C1 segment of cervical spinal cord (tissue), 14 donors: ENCODE measurements around the gene ZFYVE1.
"Not testable (repeated sequence)": the region's sequence is repeated elsewhere in the genome, so short reads cannot be mapped to it uniquely, and the experiment has no call there.

Experiments used
- DNase-seq, 14 donors: peaks; one replicate each; lab custom pipeline; 2025; lab: John Stamatoyannopoulos, UW

The ZFYVE1 gene

GRCh38 chr14:73026845-73027542 lies at the start of gene ZFYVE1:
ZFYVE1 (minus strand) TSS chr14:73027106; CDS start chr14:73024508, 2,598 bp downstream.
- peak; percentile 62 to 99 (median 96) for DNase-seq

GRCh38 chr14:73069585-73069984 lies 42.7 kb upstream of the ZFYVE1 start:
- DNase-seq = no peak

DNA sequence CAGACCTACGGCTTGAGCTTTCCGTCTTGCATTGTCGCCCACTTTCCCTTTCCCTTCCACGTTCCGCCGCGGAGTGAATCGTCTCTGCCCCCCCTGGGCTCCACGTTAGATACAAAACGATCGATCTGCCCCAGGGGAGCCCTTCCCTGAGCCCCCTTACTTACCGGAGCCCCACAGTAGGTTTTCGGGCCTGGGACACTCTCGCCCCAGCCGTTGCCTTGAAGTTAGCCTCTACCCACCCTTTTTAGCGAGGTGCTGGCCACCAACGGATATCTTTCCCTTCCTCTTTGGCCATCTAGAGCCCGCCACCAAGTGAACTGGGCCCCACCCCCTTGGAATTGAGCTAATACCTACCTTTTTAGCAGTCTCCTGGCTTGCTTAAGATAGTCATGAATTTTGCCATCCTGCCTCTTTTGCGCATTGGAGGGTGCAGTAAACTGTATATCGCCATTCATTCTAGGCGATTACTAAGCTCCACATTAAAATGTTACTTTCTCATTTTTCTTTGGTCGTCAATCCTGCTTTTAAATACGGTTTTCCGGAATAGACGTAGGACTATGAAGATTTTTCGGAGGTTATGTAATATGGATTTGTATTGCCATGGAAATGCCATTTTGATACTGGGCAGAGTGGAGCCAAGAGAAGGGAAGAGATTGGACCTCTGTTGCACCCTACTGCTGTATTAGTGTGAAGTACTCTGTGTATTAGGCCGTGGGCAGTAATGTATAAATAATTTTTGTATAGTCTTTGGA lies 32.2 kb upstream of the ZFYVE1 start:
- peak in 6 of 14 donors; percentile 39 to 72 (median 49) for DNase-seq

DNA sequence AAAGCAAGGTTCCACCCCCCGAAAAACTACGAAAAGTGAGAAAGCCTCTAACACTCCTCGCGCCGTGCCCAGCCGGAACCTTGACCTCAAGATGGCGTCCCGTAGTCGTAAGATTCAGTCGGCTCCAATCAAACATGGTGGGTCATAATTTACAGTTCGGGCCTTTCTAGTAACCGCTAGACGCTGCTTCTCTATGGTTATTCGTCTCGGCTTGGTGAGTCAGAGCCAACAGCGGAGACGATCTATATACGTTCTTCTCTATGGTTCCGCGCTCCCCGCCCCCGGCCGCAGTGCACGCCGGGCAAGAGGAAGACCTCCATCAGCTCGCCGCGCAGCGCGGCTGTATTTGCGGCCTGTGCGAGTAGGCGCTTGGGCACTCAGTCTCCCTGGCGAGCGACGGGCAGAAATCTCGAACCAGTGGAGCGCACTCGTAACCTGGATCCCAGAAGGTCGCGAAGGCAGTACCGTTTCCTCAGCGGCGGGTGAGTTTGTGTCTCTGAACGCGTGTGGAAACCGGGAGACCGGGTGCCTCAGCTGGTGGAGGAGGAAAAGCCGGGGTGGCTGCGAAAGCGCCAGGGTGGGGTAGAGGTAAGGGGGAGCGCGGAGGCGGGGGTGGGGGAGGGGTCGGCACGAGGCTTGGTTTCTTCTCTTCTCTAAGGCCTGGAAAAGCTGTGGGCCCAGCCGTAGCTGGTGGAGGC lies 31.5 kb upstream of the ZFYVE1 start, which contains the start of gene RBM25:
RBM25 (plus strand) TSS at position 311 of the 698 bp plus-strand sequence. CDS start 13,108 bp downstream, outside the sequence.
- peak; percentile 61 to 98 (median 93) for DNase-seq

- DNase-seq = no peak
Observed at GRCh38 chr14:73057944-73058223, 31.0 kb upstream of the ZFYVE1 start.

- no peak for DNase-seq
Observed at GRCh38 chr14:73055251-73055650, 28.3 kb upstream of the ZFYVE1 start.

GRCh38 chr14:73049428-73049827 lies 22.5 kb upstream of the ZFYVE1 start:
- DNase-seq = no peak

- no peak for DNase-seq
Observed at GRCh38 chr14:73047808-73048207, 20.9 kb upstream of the ZFYVE1 start.

GRCh38 chr14:73036706-73037450 lies 10.0 kb upstream of the ZFYVE1 start:
- DNase-seq = not testable (repeated sequence)

- DNase-seq = no peak
Observed at GRCh38 chr14:73027984-73028383, 1.1 kb upstream of the ZFYVE1 start.

GRCh38 chr14:73027546-73027945 lies 640 bp upstream of the ZFYVE1 start:
- no peak for DNase-seq

DNA sequence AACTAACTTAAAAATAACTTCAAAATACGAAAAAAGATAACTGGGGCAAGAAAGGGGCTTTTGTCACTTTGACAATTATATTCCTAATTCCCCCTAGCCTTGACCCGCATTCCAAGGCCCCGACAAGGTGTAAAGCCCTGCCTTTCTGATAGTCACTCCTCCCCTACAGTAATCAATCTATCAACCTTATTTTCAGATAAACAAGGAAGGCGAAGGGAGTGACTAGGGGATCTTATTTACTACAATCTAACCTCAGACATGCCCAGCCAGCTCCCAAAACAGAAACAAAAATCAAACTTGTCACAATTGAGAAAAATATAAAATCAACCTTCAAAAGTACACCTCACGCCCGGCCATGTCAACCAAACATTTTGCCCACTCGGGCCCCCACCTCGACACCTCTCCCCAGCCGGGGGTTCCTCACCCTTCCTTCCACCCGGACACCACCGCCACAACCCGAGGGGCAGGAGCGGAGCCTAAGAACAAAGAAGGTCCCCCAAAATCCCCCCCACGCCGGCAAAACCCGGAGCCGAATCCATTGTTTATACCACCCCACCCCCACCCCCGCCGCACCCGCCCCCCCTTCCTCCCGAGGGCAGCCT lies 562 bp downstream of the ZFYVE1 start:
- DNase-seq = no peak

DNA sequence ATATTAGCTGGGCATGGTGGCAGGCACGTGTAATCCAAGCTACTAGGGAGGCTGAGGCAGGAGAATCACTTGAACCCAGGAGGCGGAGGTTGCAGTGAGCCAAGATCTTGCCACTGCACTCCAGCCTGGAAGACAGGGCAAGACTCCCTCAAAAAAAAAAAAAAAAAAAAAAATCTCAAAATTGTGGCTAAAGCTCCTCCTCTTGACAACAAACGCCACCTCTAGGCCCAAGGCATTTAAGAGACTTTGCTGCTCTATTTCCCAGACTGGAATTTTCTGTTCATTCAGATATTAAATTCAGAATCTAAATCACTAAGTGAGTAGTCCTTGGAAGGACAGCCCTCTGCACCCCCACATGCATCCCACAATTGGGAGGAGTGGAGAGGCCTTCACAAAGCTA lies 1.4 kb downstream of the ZFYVE1 start:
- DNase-seq = no peak

DNA sequence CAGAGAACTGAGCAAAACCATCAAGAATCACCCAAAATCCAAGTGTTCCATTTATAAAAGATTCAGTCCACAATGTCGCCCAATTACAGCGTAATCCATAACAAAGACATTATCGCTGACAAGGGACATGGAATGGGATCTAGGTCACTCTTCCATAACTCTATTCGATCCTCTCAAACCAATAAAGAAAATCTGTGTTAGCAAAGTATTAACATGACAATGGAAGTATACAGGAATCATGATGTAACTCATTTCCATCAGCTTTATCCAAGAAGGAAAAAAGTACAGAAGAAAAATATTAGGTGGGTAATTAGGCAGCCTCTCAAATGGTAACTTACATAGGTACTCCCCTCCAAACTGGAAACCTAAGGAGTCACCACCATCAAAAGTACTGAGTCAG lies 4.9 kb downstream of the ZFYVE1 start:
- DNase-seq = no peak

GRCh38 chr14:73016011-73016410 lies 10.9 kb downstream of the ZFYVE1 start:
- DNase-seq = not testable (repeated sequence)

DNA sequence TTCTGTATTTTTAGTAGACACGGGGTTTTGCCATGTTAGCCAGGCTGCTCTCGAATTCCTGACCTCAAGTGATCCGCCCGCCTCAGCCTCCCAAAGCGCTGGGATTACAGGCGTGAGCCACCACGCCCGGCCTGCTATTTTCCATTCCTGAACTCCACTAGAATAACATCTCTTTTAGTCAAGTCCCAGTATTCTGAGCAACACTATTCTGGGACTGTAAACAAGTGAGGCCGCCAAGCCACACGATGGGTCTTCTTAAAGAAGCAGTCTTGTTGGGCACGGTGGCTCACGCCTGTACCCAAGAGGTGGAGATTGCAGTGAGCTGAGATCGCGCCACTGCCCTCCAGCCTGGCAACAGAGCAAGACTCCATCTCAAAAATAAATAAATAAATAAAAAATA lies 11.4 kb downstream of the ZFYVE1 start:
- DNase-seq = not testable (repeated sequence)

- peak in 1 of 14 donors; percentile 8 for DNase-seq
Observed at GRCh38 chr14:73014105-73014504, 12.8 kb downstream of the ZFYVE1 start.

GRCh38 chr14:73011189-73011588 lies 15.7 kb downstream of the ZFYVE1 start:
- DNase-seq = not testable (repeated sequence)

DNA sequence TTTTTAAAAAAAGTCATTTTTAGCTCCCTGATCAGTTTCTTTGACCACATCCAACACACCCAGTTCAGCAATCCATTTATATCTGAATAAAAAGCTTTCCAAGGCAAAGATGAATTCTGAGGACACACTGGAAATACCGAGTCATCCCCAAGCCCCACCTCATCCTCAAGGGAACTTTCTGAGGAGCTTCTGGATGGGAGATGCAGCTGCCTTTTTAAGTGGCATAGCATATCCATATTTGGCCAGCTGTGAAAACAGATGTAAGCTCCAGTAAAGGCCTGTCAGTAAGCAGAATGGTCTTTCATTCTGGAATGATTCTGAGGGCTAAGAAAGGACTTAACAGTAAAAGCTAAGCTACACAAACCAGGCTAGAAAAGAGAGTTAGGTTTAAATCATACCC lies 18.4 kb downstream of the ZFYVE1 start:
- DNase-seq = no peak

DNA sequence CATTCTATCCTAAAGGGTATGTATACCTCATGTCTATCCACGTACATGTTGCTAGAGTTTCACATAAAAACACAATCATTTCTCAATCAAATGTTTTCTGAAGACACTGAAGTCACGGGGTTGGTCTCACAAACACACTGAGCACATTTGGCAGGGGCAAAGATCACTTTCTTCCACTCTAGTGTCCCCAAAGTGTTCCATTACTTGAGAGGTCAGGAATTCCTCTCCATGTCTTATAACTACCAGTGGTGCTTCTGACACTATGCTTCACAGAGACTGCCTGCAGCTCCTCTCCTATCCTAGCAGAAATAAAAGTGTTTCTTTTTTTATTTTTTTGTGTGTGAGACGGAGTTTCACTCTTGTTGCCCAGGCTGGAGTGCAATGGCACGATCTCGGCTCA lies 19.1 kb downstream of the ZFYVE1 start:
- no peak for DNase-seq

- DNase-seq = not testable (repeated sequence)
Observed at GRCh38 chr14:73004641-73005040, 22.3 kb downstream of the ZFYVE1 start.
